Panc1 (cell line): ENCODE results near the gene EXOC7. TPM values are rescaled to one million over a fixed set of nuclear protein-coding genes. Genes with fewer than 3 reads are reported as not detected.

Experiments
- ATAC-seq: fragments of 200-7000 bp; cut with Tn5 transposase; 2 replicates; pipeline ENCODE4 v1.9.1; 2020; ENCODE audit warnings: mild to moderate bottlenecking, moderate library complexity
- BruUV-seq: library from RNA; stranded (reverse); fragments of 400-500 nt; replicated peaks from 2 replicates; lab custom pipeline; 2021; lab: Mats Ljungman, UMichigan
- CTCF ChIA-PET: fragments of 300-600 bp; sonication (Branson Sonifier 250); formaldehyde crosslinking; loops from one replicate; lab custom pipeline; 2022; ENCODE audit warnings: antibody characterized with exemption; lab: Charles Lee
- POLR2A ChIA-PET: fragments of 300-600 bp; sonication (Branson Sonifier 250); formaldehyde crosslinking; loops from one replicate; lab custom pipeline; 2022; ENCODE audit warnings: antibody characterized with exemption; lab: Charles Lee
- DNase-seq: peaks from one replicate; pipeline ENCODE4 v3.0.0-alpha.2; 2010; ENCODE audit warnings: low read depth, low spot score
- H3K27ac ChIP-seq: 2 replicates; pipeline ENCODE4 v1.5.1; 2011; ENCODE audit warnings: mild to moderate bottlenecking, low read length, inconsistent platforms
- H3K27me3 ChIP-seq: fragments of 200-500 bp; sonication (Bioruptor generic); 2 replicates; pipeline ENCODE4 v1.6.0; 2014; ENCODE audit warnings: low read length, inconsistent platforms; ENCODE audit not compliant: control insufficient read depth, insufficient read depth
- H3K36me3 ChIP-seq: fragments of 200-500 bp; sonication (Bioruptor generic); 2 replicates; pipeline ENCODE4 v1.5.1; 2014; ENCODE audit warnings: inconsistent platforms, mild to moderate bottlenecking, low read length, moderate library complexity; ENCODE audit not compliant: control insufficient read depth, insufficient read depth
- H3K4me1 ChIP-seq: 2 replicates; pipeline ENCODE4 v1.5.1; 2011; ENCODE audit warnings: inconsistent platforms, mild to moderate bottlenecking, low read length, moderate library complexity; ENCODE audit not compliant: control insufficient read depth, insufficient read depth
- H3K4me3 ChIP-seq, 2 experiments: 2 replicates each; pipeline ENCODE4 v1.5.1; 2011 to 2012; ENCODE audit warnings: low read depth in 2 of 2, low read length in 2 of 2, mild to moderate bottlenecking in 2 of 2, inconsistent platforms in 1 of 2, moderate library complexity in 1 of 2
- H3K9me3 ChIP-seq: fragments of 200-500 bp; sonication (Bioruptor generic); 2 replicates; pipeline ENCODE4 v1.5.1; 2014; ENCODE audit warnings: low read depth, mild to moderate bottlenecking, inconsistent platforms, low read length, moderate library complexity; ENCODE audit not compliant: control insufficient read depth, insufficient read depth
- POLR2AphosphoS5 ChIP-seq: IDR thresholded peaks from 2 replicates; pipeline ENCODE4 v1.6.1; 2012; ENCODE audit warnings: mild to moderate bottlenecking, low read depth, low read length, moderate library complexity
- REST ChIP-seq, 2 experiments: IDR thresholded peaks; 2 replicates each; pipeline ENCODE4 v1.6.1; 2011 to 2012; ENCODE audit warnings: low read depth in 2 of 2, control low read depth in 1 of 2, low read length in 1 of 2, mild to moderate bottlenecking in 1 of 2, moderate library complexity in 1 of 2; ENCODE audit not compliant: insufficient read depth in 1 of 2
- SIN3A ChIP-seq: IDR thresholded peaks from 2 replicates; pipeline ENCODE4 v1.6.1; 2012; ENCODE audit warnings: low read depth, mild to moderate bottlenecking, low read length, moderate library complexity, borderline replicate concordance; ENCODE audit not compliant: insufficient read depth
- TCF7L2 ChIP-seq: IDR thresholded peaks from 2 replicates; pipeline ENCODE4 v1.6.1; 2011; ENCODE audit warnings: mild to moderate bottlenecking, low read depth, low read length, inconsistent platforms
- in situ Hi-C: cut with HindIII; loops from 2 replicates; pipeline ENCODE4 v1.10.0; 2016; ENCODE audit warnings: low sequenced_read_pairs, low pct_unique_long_range_greater_than_20kb
- intact Hi-C: fragments of 100-400 bp; cut with micrococcal nuclease; formaldehyde crosslinking; loops from one replicate; pipeline ENCODE4 v1.10.0; 2022; ENCODE audit not compliant: unreplicated experiment
- total RNA-seq: library from RNA; stranded (reverse); gene quantifications from one replicate; pipeline ENCODE4 v1.2.1, GENCODE V29; 2021; ENCODE audit not compliant: unreplicated experiment
- TF ChIP-seq, protein P1 (sequence below): fragments of 450-650 bp; IDR thresholded peaks from 2 replicates; pipeline ENCODE4 v1.5.1; 2017; ENCODE audit warnings: mild to moderate bottlenecking

Gene EXOC7
- total RNA-seq, 1 experiment from 2014 or later = 190 TPM

GRCh38 chr17:76139801-76140660 is 36.4 kb upstream of the EXOC7 start:
- Histone ChIP-seq H3K9me3 (no peaks in the 10 kb centered on the region), H3K36me3 (no peaks in the 10 kb centered on the region), H3K4me1 (peaks cover 21% of the 10 kb centered on the region), H3K27ac (no peak overlapping the region), H3K27me3 (no peaks in the 10 kb centered on the region), H3K4me3 (no peak overlapping the region)
- BruUV-seq = no TSS peak
- no peak for DNase-seq
- ChIA-PET POLR2A (no interaction called here), CTCF (no interaction called here)
- in situ Hi-C loops = no loop called here
- ATAC-seq = no peak
- intact Hi-C loops = no loop called here
- TF ChIP-seq REST (IDR thresholded peaks at IDR 0.05; ENCODE audit: insufficient read depth in 1 of 2, low read depth in 2 of 2, low read length in 1 of 2) = no peak
- TF ChIP-seq SIN3A = no peak
- TF ChIP-seq POLR2AphosphoS5 = no peak
- TF ChIP-seq, protein P1, sequence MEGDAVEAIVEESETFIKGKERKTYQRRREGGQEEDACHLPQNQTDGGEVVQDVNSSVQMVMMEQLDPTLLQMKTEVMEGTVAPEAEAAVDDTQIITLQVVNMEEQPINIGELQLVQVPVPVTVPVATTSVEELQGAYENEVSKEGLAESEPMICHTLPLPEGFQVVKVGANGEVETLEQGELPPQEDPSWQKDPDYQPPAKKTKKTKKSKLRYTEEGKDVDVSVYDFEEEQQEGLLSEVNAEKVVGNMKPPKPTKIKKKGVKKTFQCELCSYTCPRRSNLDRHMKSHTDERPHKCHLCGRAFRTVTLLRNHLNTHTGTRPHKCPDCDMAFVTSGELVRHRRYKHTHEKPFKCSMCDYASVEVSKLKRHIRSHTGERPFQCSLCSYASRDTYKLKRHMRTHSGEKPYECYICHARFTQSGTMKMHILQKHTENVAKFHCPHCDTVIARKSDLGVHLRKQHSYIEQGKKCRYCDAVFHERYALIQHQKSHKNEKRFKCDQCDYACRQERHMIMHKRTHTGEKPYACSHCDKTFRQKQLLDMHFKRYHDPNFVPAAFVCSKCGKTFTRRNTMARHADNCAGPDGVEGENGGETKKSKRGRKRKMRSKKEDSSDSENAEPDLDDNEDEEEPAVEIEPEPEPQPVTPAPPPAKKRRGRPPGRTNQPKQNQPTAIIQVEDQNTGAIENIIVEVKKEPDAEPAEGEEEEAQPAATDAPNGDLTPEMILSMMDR = no peak
- TF ChIP-seq TCF7L2 = no peak

DNA sequence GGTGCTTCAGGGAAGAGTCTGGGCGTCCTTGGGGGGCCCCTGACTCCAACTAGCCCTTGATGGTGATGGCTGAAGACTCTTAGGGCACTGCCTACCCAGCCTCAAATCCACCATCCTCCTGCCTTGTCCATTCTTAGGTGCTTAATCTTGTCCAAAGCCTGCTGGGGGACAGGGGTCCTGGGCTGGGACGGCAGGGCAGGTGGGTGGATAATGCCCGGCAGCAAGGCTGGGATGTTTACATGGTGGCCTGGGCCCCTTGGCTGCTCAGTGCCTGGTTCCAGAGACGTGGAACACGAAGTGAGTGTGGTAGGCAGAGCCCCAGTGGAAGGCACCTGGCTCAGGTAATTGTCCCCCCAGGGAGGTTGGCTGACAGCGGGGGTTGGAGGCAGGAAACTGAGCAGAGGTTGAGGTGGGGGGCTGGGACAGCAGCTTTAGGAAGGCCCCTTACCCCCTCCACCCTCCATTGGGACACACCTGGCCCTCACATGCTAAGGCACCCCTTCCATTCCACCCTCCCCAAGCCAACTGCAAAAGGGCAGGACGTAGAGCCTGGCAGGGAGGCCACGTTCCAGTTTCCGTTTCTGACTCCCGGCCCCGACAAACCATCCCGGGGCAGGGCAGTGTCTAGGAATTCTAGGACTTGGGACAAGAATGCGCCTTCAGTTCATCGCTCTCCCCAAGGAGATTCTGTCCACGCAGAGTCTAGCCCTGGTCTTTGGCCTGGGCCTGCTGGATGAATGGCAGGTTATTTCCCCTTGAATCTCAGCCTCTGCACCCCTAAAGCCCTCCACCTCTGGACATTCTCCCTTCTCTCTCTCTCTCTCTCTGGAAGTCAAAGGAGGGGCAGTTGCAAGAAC is 35.5 kb upstream of the EXOC7 start:
- peaks cover 21% of the 10 kb centered on the region for H3K4me1 ChIP-seq
- H3K36me3 ChIP-seq = no peaks in the 10 kb centered on the region
- ChIA-PET CTCF (interaction anchor here (0.6 to 0.7 kb wide), 2 partner anchors 41 to 259 kb away, joined by 3 to 9 read pairs; no protein-coding TSS in a partner anchor), POLR2A (interaction anchor here (0.6 kb wide), 1 partner anchor 29 kb away, joined by 5 read pairs; no protein-coding TSS in a partner anchor)
- ATAC-seq = no peak
- no peak overlapping the region for H3K27ac ChIP-seq
- no peak overlapping the region for H3K4me3 ChIP-seq
- intact Hi-C loops (no loop called here), in situ Hi-C loops (no loop called here)
- no peaks in the 10 kb centered on the region for H3K9me3 ChIP-seq
- DNase-seq = no peak
- H3K27me3 ChIP-seq = no peaks in the 10 kb centered on the region
- BruUV-seq = no TSS peak
- TF ChIP-seq SIN3A = no peak
- TF ChIP-seq, protein P1 = no peak
- no peak for TF ChIP-seq REST (IDR thresholded peaks at IDR 0.05; ENCODE audit: insufficient read depth in 1 of 2, low read depth in 2 of 2, low read length in 1 of 2)
- no peak for TF ChIP-seq POLR2AphosphoS5
- no peak for TF ChIP-seq TCF7L2
